ENCODE data around the gene TRPM2.
"Not testable (repeated sequence)": the region's sequence is repeated elsewhere in the genome, so short reads cannot be mapped to it uniquely, and the experiment has no call there.

Gene TRPM2

DNA sequence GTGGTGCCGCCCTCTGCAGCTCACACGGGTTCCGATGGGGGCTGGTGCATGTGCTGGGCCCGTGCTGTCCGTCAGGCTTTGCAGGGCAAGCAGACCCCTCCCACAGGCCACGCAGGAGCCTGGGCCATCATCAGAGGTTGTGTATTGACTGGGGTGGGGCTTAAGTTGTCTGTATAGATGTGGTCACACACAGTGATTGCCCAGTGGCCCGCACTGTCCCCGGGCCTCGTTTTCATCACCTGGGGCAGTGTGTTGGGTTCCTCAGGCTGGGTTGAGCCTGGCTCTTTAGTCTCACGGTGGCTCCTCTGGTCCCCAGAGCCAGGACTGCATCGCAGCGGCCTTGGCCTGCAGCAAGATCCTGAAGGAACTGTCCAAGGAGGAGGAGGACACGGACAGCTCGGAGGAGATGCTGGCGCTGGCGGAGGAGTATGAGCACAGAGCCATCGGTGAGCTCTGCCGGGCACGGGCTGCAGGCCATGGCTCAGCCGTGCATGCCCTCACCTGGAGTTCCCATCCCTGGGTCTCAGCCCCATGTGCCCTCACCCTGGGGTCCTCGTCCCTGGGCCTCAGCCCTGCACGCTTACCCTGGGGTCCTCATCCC is 44.1 kb downstream of the TRPM2 start:
- DNase-seq (ENCODE audit: low spot score) = no peak

DNA sequence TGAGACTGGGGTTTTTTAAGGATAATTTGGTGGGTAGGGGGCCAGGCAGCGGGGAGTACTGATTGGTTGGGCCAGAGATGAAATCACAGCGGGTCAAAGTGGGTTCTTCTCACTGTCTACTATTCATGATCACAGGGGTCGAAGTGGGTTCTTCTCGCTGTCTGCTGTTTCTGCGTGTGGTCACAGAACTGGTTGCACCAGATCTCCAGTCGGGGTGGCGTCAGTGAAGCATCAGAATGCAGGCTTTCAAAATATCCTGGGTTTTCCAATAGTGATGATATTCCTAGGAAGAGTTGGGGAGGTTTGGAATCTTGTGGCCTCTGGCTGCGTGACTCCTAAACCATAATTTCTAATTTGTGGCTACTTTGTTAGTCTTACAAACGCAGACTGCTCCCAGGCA is 45.1 kb downstream of the TRPM2 start:
- DNase-seq (ENCODE audit: low spot score) = no peak

DNA sequence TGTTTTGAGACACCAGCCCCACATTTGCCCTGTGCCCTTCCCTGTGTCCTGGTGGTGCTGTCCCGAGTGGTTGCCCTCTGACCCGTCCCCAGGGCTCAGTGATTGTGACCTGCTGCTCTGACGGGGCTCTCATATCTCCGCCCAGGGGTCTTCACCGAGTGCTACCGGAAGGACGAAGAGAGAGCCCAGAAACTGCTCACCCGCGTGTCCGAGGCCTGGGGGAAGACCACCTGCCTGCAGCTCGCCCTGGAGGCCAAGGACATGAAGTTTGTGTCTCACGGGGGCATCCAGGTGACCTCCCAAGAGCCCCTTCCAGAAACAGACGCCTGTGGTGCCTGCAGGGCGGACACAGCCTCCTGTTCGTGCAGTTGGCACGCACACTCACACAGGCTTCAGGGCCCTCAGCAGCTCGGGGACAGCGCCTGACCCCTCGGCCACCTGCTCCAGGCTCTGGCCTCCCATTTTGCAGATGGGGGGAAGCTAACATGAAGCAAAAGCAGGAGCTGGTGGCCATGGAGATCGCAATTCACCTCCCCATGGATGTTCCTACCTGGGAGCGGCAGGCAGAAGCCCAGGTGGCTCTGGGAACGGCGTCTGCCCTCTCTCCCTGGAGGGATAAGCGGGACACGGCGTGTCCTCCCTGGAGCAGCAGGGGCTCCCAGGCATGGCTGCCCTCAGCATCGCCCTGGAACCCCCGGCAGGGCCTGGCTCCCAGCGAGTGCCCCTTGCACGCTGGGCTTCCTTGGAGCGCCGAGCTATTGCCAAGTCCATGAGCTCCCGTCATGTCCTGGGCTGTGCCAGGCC is 45.9 kb downstream of the TRPM2 start:
- DNase-seq (ENCODE audit: low spot score) = no peak

DNA sequence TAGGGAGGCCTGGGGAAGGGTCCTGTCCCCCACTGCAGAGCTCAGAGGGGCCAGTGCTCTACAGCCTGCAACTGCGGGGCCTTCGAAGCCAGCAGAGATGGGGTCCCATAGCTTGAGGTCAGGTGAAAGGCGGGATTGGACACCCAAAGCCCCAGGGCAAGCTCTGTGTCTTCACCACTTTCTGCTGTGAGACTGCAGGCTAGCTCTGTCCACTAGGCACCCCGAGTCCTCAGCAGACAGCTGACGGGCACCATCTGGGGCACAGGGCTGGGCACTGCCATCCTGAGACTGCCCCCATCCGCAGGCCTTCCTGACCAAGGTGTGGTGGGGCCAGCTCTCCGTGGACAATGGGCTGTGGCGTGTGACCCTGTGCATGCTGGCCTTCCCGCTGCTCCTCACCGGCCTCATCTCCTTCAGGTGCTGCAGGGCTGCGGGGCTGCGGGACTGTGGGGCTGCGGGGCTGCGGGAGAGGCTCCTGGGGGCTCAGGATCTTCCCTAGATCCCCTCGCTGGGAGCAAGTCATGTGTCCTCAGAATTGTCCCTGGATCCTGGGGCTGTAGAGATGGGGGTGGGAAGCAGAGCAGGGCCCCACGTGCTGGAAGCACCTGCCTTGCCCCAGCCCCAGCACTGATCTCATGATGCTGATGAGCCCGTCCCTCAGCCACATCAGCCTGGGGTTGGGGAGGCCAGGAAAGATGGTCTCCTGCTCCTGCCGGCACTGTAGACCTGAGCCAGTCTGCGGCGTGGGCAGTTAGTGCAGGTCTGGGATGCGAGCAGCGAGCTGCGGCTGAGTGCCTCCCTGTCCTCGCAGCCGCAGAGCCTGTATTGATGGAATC is 46.8 kb downstream of the TRPM2 start:
- DNase-seq (ENCODE audit: low spot score) = no peak

DNA sequence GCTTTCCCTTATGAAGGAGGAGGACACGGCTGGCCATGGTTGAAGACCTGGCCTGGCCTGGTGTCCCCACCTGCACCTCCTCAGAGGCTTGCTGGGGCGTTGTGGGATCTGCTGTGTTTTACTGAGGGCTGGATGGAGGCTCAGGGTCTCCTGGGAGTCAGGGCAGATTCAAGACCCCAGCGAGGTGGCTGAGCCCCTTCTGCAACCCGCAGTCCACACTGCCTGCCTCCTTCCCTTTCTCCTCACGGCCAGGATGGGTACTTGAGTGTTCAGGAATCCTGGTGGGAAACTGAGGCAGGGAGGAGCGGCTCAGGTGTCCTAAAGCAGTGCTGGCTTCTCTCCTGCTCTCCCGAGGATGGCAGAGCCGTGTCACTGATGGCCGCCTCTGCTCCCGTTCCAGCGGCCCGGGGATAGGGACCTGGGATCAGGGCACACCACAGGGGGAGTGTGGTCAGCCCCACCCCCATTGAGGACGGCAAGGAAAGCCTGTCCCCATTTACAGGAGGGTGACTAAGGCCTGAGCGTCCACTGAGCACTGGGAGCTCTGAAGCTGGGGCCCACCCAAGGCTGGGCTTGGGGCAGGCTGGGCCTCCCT is 47.5 kb downstream of the TRPM2 start:
- DNase-seq (ENCODE audit: low spot score) = no peak

DNA sequence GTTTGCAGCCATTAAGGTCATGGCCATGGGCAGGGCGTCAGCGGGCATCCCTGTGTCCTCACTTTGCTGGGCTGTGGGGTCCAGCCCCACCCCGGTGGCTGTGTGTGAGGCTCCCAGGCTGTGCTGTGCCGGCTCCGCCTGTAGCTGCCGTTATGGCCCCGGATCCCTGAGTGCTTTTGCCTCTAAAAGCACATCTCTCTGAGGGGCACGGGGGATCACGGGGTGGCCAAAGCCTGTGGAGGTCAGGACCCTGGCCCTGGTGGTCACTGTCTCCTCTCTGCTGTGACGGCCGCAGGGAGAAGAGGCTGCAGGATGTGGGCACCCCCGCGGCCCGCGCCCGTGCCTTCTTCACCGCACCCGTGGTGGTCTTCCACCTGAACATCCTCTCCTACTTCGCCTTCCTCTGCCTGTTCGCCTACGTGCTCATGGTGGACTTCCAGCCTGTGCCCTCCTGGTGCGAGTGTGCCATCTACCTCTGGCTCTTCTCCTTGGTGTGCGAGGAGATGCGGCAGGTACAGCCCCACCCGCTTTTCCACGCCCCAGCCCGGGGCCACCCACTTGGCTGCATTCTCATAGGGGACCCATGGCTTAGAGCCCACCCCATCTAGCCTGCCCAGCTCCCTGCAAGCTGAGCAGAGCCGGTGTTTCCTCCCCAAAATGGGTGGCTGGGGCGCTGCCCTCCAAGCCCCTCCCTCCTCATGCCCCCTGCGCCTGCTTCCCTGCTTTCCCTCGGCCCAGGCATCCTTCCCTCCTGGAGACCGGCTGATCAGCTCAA is 48.2 kb downstream of the TRPM2 start:
- DNase-seq (ENCODE audit: low spot score) = no peak

DNA sequence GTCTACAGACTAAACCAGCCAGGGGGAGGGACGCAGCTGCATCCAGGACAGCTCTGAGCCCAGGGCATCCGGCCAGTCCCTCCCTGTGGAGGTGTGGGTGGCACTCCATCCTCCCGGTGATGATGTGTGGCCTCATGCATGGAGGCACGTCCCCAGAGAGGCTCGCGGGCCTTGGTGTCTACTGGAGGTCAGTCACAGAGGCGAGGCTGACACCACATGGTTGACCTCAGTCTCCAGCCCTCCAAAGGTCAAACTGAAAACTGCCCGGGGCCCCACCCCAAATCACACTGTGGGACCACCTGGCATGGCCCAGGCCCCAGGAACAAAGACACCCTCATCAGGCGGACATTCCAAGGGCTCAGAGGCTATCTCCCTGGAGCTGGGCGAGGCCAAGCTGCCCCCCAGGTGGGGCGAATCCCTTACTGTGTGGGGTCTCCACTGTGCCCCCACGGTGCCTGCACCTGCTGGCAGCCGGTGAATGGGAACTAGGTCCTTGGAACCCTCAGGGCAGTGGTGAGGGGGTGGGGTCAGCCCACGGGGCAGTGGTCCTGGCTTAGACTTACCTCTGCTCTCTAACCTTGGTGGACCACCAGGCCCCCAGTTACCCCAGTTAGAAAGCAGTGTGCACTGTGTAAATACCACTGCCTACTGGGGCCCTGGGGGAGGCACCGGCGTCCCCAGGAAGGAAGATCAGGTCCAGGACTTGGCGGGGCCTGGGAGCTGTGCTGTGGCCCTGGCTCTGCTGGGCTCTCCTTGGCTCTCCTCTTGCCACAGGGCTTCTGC is 49.1 kb downstream of the TRPM2 start:
- no peak for DNase-seq (ENCODE audit: low spot score)

DNA sequence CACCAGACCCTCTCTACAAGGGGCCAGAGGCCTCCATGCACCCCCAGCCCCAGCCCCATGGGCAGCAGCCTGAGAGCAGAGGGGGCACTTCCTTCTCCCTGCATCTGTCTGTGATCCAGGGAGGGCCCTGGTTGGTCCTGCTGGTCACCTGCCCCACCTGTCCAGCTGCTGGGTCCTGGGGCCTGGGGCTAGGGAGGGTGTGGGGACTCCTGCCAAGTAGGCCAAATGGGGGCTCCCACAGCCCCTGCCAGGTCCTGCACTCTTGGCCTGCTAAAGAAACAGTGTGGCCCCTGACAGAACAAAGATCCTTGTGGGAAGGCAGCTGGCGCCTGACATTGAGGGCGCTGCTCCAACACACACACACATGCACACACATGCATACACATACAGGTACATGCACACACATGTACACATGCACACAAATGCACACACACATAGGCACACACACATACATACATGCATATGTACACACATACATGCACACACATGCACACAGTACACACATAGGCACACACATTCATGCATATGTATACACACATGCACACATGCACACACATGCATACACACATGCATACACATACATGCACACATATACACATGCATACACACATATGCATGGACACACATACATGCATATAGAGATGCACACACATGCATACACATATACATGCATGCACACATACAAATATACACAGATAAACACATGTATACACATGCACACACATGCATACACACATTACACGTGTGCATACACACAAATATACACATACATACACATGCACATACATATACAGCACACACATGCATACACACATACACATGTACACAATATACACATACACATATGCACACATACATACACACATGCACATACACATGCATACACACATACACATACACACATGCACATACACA is 49.9 kb downstream of the TRPM2 start:
- no peak for DNase-seq (ENCODE audit: low spot score)

DNA sequence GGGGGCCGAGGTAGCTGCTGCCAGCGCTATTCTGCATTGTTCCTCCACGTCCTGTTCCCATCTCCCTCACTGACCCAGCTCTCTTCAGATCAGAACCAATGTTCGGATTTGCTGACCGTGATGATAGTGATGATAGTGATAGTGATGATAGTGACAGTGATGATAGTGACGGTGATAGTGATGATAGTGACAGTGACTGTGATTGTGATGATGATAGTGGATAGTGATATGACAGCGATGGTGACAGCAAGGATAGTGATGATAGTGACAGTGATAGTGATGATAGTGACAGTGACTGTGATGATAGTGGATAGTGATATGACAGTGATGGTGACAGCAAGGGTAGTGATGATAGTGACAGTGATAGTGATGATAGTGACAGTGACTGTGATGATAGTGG is 51.1 kb downstream of the TRPM2 start:
- not testable (repeated sequence) for DNase-seq (ENCODE audit: low spot score)

DNA sequence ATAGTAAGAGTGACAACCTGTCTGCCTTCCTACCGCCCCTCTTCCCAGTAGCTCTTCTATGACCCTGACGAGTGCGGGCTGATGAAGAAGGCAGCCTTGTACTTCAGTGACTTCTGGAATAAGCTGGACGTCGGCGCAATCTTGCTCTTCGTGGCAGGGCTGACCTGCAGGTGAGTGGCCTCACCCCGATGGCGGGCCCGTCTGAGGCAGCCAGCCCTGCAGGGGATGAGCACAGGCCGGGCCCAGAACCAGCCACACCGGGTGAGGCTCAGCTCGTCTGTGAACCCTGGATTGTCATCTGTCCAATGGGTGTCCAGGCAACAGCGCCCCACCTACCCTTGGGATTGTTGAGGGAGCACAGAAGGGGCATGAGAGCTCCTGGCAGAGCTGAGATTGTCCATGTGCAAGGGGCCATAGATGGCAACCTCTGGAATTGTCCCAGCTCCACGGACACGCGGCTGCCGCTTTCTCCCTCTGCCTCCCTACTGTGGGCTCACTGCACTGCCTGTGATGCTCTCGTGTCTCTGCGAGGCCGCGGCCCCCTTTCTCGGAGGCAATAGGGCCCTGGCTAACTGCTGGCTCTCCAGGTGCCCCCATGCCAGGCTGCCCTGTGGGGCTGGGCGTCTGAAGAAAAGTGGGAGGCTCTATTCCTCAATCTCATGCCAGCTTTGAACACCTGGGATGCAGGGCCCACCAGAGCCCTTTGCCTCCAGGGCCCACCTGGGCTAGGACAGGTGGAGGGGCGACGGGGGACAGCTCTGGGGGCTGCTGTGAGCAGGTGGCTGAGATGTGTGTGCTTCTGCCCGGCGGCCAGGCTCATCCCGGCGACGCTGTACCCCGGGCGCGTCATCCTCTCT is 51.9 kb downstream of the TRPM2 start:
- DNase-seq (ENCODE audit: low spot score) = no peak

DNA sequence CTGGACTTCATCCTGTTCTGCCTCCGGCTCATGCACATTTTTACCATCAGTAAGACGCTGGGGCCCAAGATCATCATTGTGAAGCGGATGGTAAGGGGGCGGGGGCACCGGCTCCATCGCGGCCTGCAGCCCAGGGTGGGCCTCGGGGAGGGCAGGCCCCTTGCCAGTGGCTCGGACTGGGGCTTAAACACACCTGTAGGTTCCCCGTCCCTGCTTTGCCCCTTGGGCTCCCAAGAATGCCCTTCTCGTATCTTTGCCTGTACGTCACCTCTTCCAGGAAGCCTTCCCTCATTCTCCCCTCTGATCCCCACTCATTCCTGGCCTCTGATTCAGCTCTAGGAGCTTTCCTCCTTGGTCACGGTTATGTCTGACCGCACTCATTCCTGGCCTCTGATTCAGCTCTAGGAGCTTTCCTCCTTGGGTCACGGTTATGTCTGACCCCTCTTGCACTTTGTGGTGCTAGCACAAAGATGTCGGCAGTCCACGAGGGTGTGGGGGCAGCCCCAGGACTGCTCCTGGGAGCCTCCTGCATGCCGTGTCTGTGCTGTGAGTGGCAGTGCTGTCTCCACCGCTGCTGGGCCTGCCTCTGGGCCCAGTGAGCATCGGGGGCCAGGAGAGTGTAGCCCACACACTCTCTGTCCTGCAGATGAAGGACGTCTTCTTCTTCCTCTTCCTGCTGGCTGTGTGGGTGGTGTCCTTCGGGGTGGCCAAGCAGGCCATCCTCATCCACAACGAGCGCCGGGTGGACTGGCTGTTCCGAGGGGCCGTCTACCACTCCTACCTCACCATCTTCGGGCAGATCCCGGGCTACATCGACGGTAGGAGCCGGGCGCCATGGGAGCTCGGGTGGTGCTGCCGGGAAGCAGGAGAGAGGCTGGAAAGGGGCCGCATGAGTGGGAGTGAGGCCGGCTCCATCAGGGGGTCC is 52.8 kb downstream of the TRPM2 start:
- no peak for DNase-seq (ENCODE audit: low spot score)

DNA sequence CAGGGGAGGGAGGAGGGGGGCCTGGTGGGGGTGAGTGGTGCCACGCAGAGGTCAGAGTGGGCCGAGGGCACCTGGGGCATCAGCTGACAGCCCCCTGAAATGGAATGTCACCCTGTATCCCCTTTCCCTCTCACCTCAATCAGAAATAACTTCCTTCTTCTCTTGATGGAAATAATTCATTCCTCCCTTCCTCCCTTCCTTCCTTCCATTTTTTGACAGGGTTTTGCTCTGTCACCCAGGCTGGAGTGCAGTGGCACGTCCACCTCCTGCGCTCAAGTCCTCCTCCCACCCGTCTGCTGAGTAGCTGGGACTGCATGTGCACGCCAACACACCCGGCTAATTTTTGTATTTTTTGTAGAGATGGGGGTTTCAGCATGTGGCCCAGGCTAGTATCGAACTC is 53.5 kb downstream of the TRPM2 start:
- DNase-seq (ENCODE audit: low spot score) = no peak

DNA sequence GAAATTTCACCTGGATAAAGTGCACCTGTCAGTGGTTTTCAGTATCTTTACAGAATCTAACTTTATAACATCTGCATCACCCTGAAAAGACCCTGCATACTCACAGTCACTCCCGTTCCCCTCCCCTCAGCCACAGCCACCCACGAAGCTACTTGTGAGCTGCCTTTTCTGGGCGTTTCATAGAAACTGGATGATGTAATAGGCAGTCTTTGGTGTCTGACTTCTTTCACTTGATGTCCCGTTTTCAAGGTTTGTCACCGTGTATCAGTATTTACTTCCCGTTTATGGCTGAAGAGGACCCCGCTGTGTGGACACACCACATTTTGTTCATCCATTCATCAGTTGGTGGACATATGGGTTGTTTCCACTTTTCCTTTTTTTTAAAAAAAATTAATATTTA is 54.1 kb downstream of the TRPM2 start:
- peak; percentile 7 for DNase-seq (ENCODE audit: low spot score)

DNA sequence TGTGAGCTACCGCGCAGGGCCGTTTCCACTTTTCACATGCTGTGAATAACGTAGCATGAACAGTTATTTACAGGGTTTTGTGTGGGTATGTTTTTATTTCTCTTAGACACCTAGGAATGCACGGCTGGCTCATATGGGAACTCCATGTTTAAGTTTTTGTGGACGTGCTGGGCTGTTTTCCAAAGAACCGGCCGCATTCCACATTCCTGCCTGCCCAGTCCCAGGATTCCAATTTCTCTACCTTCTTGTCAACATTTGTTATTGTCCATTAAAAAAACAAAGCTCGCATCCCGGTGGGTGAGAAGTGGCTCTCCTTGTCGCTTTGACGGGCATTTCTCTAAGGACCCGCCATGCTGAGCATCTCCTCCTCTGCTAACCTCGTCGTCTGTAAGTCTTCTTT is 54.8 kb downstream of the TRPM2 start:
- DNase-seq (ENCODE audit: low spot score) = no peak

DNA sequence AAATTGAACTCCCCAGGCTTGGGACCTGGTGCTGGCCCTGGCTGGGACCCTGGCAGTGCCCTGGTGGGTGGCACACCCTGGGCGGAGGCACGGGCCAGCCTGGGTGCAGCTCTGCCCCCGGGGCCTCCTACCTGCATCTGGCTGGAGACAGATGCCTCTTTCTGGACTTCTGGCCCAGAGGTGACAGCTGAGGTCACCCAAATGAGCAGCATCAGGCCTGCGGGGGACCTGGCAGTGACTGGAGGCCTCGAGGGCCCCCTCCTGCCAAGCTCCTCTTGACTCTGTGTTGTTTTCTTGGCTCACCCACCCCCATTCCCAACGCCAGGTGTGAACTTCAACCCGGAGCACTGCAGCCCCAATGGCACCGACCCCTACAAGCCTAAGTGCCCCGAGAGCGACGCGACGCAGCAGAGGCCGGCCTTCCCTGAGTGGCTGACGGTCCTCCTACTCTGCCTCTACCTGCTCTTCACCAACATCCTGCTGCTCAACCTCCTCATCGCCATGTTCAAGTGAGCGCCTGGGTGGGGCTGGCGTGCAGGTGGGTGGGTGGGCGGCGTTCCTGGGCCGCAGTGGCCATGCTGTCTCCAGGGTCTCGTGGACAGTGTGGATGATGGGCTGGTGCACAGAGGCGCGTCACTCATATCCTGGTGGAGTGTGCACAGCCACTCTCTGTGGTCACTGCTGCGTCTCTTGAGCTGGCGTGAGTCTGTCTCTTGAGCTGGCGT is 60.3 kb downstream of the TRPM2 start:
- DNase-seq (ENCODE audit: low spot score) = no peak

DNA sequence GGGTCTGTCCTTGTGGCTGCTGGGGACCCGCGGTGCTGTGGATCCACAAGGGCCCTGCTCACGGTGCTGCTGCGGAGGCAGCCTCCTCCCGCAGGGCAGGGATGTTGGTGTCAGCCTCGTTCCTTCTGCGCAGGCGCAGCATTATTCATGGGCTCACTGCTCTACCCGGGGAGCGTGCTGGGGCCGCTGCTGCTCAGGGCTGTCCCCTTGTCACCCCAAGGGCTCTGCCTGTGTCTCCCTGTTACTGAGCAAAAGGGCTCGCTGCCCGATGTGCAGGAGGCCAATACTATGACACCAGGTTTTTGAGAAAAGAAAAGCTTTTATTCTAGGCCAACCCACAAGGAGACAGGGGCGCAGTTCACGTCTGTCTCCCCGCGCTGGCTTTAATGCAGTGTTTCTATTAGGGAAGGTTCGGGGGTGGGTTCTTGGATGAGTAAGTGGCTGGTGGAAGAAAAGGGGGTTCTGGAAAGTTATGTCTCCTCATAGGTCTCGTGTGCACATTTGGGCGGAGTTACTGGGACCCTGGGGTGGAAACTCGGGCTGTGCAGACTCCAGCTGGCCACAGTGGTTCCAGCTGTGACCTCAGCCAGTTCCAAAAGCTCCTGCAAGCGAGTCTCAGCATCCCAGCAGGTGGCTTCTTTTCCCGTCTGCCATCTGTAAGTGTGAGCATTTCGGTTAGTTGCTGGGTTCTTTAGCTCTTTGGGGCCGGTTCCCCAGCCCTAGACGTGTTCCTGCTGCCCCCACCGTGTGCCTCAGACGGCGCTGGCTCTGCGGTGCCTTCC is 61.1 kb downstream of the TRPM2 start:
- no peak for DNase-seq (ENCODE audit: low spot score)
